ENCODE data around the gene SLC2A3.
"Not testable (repeated sequence)": the region's sequence is repeated elsewhere in the genome, so short reads cannot be mapped to it uniquely, and the experiment has no call there.

DNA sequence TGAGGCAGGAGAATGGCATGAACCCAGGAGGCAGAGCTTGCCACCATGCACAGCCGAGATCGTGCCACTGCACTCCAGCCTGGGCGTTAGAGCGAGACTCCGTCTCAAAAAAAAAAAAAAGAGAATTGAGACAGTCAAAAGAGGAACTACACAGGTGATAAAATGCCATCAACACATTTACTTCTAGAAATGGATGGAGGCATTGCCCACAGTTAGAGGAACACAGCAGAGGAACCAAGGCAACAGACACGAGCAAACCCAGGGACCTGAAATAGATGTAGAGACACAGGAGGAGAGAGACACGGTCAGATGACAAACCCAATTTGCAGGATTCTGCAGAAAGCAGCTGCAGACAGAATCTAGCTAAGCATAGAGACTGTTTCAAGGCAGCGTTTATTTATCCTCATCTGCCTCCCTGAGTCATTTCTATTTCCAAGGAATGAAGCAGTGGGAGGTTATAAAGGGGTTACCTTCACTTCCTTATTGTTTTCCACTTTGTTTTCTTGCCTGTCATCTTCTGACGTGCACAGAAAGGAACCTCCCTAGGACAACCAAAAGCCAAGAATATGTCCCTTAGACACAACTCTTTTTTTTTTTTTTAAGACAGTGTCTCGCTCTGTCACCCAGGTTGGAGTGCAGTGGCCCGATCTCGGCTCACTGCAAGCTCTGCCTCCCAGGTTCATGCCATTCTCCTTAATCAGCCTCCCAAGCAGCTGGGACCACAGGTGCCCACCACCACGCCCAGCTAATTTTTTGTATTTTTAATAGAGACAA, 41.6 kb upstream of the SLC2A3 start:
- TF ChIP-seq, protein P1, sequence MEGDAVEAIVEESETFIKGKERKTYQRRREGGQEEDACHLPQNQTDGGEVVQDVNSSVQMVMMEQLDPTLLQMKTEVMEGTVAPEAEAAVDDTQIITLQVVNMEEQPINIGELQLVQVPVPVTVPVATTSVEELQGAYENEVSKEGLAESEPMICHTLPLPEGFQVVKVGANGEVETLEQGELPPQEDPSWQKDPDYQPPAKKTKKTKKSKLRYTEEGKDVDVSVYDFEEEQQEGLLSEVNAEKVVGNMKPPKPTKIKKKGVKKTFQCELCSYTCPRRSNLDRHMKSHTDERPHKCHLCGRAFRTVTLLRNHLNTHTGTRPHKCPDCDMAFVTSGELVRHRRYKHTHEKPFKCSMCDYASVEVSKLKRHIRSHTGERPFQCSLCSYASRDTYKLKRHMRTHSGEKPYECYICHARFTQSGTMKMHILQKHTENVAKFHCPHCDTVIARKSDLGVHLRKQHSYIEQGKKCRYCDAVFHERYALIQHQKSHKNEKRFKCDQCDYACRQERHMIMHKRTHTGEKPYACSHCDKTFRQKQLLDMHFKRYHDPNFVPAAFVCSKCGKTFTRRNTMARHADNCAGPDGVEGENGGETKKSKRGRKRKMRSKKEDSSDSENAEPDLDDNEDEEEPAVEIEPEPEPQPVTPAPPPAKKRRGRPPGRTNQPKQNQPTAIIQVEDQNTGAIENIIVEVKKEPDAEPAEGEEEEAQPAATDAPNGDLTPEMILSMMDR (IDR thresholded peaks at IDR 0.05), result not testable (repeated sequence)
- TF ChIP-seq POLR2A (IDR thresholded peaks at IDR 0.05), result not testable (repeated sequence)
